Kidney (tissue), 14 donors: ENCODE measurements around the gene LINGO1. TPM values are rescaled to one million over a fixed set of nuclear protein-coding genes. Genes with fewer than 3 reads are reported as not detected.

ENCODE experiments used
- DNase-seq, 5 donors: peaks; one replicate each; pipeline ENCODE4 v3.0.0-alpha.2; 2013 to 2020
- FAIRE-seq: peaks from 2 replicates; lab custom pipeline; 2012; peaks lifted over from hg19 to GRCh38; lab: Jason Lieb, UNC
- H3K27ac ChIP-seq, 2 donors: one replicate each; pipeline ENCODE4 v1.7.0; 2013; ENCODE audit warnings: low read depth in 2 of 2, low read length in 2 of 2, inconsistent platforms in 1 of 2
- H3K27me3 ChIP-seq: one replicate; pipeline ENCODE4 v1.7.1; 2013; ENCODE audit warnings: low read length, inconsistent platforms; ENCODE audit not compliant: control insufficient read depth, insufficient read depth
- H3K36me3 ChIP-seq, 3 donors: one replicate each; pipeline versions ENCODE4 v1.7.0 to v1.7.1; 2013; ENCODE audit warnings: low read length in 3 of 3, control low read depth in 1 of 3, inconsistent platforms in 1 of 3; ENCODE audit not compliant: insufficient read depth in 3 of 3, control insufficient read depth in 2 of 3
- H3K4me1 ChIP-seq, 3 donors: one replicate each; pipeline versions ENCODE4 v1.7.0 to v1.7.1; 2013; ENCODE audit warnings: low read length in 3 of 3, inconsistent platforms in 1 of 3, low read depth in 1 of 3; ENCODE audit not compliant: control insufficient read depth in 2 of 3, insufficient read depth in 2 of 3
- H3K4me3 ChIP-seq, 3 donors: one replicate each; pipeline versions ENCODE4 v1.7.0 to v1.8.1; 2013; ENCODE audit warnings: low read length in 3 of 3, control low read depth in 1 of 3, inconsistent platforms in 1 of 3
- H3K9ac ChIP-seq, 3 donors: one replicate each; pipeline versions ENCODE4 v1.7.0 to v1.7.1; 2013; ENCODE audit warnings: low read length in 3 of 3, control low read depth in 1 of 3, inconsistent platforms in 1 of 3
- H3K9me3 ChIP-seq, 3 donors: one replicate each; pipeline versions ENCODE4 v1.7.0 to v1.7.1; 2013; ENCODE audit warnings: low read length in 3 of 3, control low read depth in 1 of 3, inconsistent platforms in 1 of 3; ENCODE audit not compliant: control insufficient read depth in 2 of 3, insufficient read depth in 1 of 3
- intact Hi-C: fragments of 100-400 bp; cut with DNase I; formaldehyde crosslinking; loops from one replicate; pipeline ENCODE4 v1.11.1; 2022
- polyA plus RNA-seq: library from polyadenylated mRNA; stranded (reverse); fragments of 350-450 nt; fragmentation: Illumina TruSeq; extraction: RNeasy Lipid Tissue Mini Kit (QIAGEN cat#74804); gene quantifications from one replicate; pipeline ENCODE4 v1.2.3, GENCODE V29; 2014; ENCODE audit warnings: low read depth, low replicate concordance; ENCODE audit not compliant: insufficient read depth
- total RNA-seq: library from RNA; stranded (reverse); fragmentation: NEBNext Ultra II Directional; extraction: Animal tissue kit (Norgen Biotek cat#: 25700); gene quantifications from one replicate; pipeline ENCODE4 v1.2.1, GENCODE V29; 2021
- TF ChIP-seq, protein P1 (sequence below): IDR thresholded peaks from 3 replicates; pipeline ENCODE4 v1.5.1; 2012; ENCODE audit warnings: mild to moderate bottlenecking, moderate library complexity, borderline replicate concordance; ENCODE audit not compliant: insufficient read depth; ENCODE audit errors: extremely low read depth
- donor health status: control.
- donor health status: control.
- donor health status: control.
- donor health status: control.
- donor health status: control.
- donor health status: DM: yes; HTN: yes; CAD: no.
- donor health status: Normal renal cell carcinoma (clear cell type).

The LINGO1 gene
- total and polyA plus RNA-seq, 2 donors from 2014 or later, result 3.9 to 6.8 TPM

DNA sequence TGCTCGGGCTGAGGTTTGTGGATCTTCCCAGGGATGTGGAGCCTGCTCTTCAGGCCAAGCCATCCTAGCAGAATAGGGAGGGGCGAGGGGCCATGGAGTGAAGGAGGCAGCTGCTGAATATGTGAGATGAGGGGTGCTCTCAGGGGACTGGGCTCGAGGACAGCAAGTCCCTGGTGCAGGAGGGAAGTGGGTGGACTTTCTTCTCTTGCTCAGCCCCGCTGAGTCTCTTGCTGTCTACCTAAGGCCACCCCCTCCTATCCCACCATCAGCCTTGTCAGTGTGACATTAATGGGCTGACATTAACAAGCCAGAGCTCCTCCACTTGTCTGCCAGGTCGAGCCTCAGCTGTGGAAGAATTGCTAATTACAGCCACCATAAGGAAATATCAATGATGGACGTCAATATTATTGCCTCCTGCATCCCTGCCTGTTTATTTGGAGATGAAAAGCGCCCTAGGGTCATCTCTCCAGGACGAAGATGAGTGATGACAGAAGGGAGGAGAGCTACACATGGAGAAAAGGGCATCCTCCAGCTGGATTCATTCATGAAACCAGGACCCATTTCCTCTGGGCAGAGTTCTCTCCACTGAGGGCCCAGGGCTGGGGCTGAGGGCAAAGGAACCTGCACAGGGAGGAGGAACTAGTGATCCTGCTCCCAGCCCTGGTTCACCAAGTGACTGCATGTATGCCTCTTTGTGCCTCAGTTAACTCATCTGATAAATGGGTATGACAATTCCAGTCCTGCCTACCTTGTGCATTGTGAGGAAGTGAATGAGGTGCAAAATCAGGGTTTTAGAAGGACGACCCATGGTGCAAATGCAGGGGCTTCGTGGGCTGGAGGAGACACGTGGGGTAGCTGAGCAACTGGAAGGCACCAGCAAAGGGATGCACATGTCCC is 34.9 kb upstream of the LINGO1 start:
- FAIRE-seq, result no peak
- no peaks in the 10 kb centered on the region for H3K27me3 ChIP-seq
- no peak for DNase-seq
- H3K4me1 ChIP-seq, result no peaks in the 10 kb centered on the region
- TF ChIP-seq, protein P1, sequence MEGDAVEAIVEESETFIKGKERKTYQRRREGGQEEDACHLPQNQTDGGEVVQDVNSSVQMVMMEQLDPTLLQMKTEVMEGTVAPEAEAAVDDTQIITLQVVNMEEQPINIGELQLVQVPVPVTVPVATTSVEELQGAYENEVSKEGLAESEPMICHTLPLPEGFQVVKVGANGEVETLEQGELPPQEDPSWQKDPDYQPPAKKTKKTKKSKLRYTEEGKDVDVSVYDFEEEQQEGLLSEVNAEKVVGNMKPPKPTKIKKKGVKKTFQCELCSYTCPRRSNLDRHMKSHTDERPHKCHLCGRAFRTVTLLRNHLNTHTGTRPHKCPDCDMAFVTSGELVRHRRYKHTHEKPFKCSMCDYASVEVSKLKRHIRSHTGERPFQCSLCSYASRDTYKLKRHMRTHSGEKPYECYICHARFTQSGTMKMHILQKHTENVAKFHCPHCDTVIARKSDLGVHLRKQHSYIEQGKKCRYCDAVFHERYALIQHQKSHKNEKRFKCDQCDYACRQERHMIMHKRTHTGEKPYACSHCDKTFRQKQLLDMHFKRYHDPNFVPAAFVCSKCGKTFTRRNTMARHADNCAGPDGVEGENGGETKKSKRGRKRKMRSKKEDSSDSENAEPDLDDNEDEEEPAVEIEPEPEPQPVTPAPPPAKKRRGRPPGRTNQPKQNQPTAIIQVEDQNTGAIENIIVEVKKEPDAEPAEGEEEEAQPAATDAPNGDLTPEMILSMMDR, result no peak
- no peak overlapping the region for H3K9ac ChIP-seq
- H3K9me3 ChIP-seq, result peaks cover 0 to 3% (median 0%) of the 10 kb centered on the region in 3 donors
- no peaks in the 10 kb centered on the region for H3K36me3 ChIP-seq
- H3K4me3 ChIP-seq, result no peak overlapping the region
- intact Hi-C loops, result no loop called here
- H3K27ac ChIP-seq, result no peak overlapping the region

DNA sequence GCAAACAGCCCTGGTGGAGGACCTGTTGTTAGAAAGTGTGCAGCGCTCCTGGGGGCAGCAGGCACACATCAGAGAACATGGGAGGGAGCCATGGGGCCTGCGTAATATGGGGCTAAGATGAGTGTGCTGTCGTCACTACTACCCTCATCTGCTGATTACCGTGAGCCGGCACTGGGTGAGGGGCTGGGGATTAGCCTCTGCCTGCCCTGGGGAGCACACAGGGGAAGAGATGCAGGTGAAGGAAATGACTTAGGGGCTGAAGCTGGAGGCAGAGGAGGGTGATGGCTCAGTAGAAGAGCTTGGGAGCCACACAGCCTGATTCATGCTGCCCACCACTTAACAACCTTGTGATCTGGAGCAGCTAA is 33.6 kb upstream of the LINGO1 start:
- H3K4me1 ChIP-seq, result no peaks in the 10 kb centered on the region
- H3K9me3 ChIP-seq, result no peaks in the 10 kb centered on the region
- no peak overlapping the region for H3K27ac ChIP-seq
- no peak overlapping the region for H3K9ac ChIP-seq
- FAIRE-seq (no peak), DNase-seq (no peak)
- H3K36me3 ChIP-seq, result no peaks in the 10 kb centered on the region
- H3K4me3 ChIP-seq, result no peak overlapping the region
- intact Hi-C loops, result no loop called here
- TF ChIP-seq, protein P1, result no peak
- H3K27me3 ChIP-seq, result no peaks in the 10 kb centered on the region

DNA sequence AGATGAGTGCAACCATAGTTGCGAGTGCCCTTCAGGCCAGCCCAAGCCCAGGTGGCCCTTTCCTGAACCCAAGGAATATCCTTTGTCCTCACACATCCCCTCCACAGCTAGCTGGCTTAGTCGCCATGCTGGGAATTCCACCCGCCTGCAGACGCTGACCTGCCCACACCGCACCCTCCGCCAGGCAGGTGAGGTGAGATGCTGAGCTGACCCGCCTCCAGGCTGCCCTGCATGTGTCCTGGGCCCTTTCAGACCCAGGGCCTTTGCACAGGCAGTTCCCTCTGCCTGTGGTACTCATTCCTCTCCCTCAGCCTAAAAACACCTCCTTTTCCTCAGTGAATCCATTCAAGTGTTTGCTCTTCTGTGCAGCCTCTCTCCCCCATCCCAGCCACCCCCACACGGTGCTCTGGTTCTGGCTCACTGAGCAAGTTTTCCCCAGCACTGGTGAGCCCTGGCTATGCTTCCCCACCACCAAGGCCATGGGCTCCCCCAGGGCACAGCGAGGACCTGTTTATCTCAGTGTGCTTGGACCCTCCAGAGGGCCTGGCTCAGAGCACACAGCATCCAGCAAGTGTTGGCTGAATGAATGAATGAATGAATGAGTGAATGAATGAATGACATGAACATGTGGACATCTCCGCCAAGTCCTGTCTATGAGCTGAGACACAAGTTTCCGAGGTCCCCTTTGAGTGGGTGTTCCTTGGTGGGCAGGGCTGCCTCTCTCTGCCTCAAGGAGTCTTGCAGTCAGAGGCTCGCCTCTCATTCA is 33.0 kb upstream of the LINGO1 start:
- TF ChIP-seq, protein P1, result no peak
- no peaks in the 10 kb centered on the region for H3K4me1 ChIP-seq
- no peak overlapping the region for H3K4me3 ChIP-seq
- FAIRE-seq (no peak), DNase-seq (no peak)
- H3K9ac ChIP-seq, result no peak overlapping the region
- no peaks in the 10 kb centered on the region for H3K27me3 ChIP-seq
- intact Hi-C loops, result no loop called here
- H3K27ac ChIP-seq, result no peak overlapping the region
- no peaks in the 10 kb centered on the region for H3K36me3 ChIP-seq
- no peaks in the 10 kb centered on the region for H3K9me3 ChIP-seq
